ENCODE results near the gene C1QC.
"Not testable (repeated sequence)": the region's sequence is repeated elsewhere in the genome, so short reads cannot be mapped to it uniquely, and the experiment has no call there.

Gene C1QC

GRCh38 chr1:22661880-22662279, 18.4 kb downstream of the C1QC start:
- no peak for DNase-seq (ENCODE audit: low read depth, low spot score)
- Histone ChIP-seq H3K36me3 (ENCODE audit: insufficient read depth, low read length) (no peaks in the 10 kb centered on the region), H3K4me3 (no peak overlapping the region), H3K9ac (ENCODE audit: insufficient read length) (no peak overlapping the region), H3K27ac (no peak overlapping the region), H3K9me3 (ENCODE audit: low read depth, low read length) (no peaks in the 10 kb centered on the region)
- no peak for TF ChIP-seq FOXP2 (optimal IDR thresholded peaks at IDR 0.05; ENCODE audit: control extremely low read depth, extremely low read length, insufficient read depth)
- no peak for TF ChIP-seq POLR2AphosphoS5 (IDR thresholded peaks at IDR 0.05; ENCODE audit: borderline replicate concordance, low read depth, low read length)
- no peak for TF ChIP-seq EZH2 (IDR thresholded peaks at IDR 0.05)

GRCh38 chr1:22662318-22662717, 18.9 kb downstream of the C1QC start:
- DNase-seq (ENCODE audit: low read depth, low spot score): no peak
- TF ChIP-seq POLR2AphosphoS5 (IDR thresholded peaks at IDR 0.05; ENCODE audit: borderline replicate concordance, low read depth, low read length): no peak
- no peak for TF ChIP-seq FOXP2 (optimal IDR thresholded peaks at IDR 0.05; ENCODE audit: control extremely low read depth, extremely low read length, insufficient read depth)
- no peak for TF ChIP-seq EZH2 (IDR thresholded peaks at IDR 0.05)
- Histone ChIP-seq H3K9ac (ENCODE audit: insufficient read length) (no peak overlapping the region), H3K36me3 (ENCODE audit: insufficient read depth, low read length) (no peaks in the 10 kb centered on the region), H3K4me3 (no peak overlapping the region), H3K27ac (no peak overlapping the region), H3K9me3 (ENCODE audit: low read depth, low read length) (no peaks in the 10 kb centered on the region)

GRCh38 chr1:22662986-22663408, 19.6 kb downstream of the C1QC start:
- TF ChIP-seq FOXP2 (optimal IDR thresholded peaks at IDR 0.05; ENCODE audit: control extremely low read depth, extremely low read length, insufficient read depth): no peak
- Histone ChIP-seq H3K4me3 (no peak overlapping the region), H3K9me3 (ENCODE audit: low read depth, low read length) (no peaks in the 10 kb centered on the region), H3K27ac (no peak overlapping the region), H3K36me3 (ENCODE audit: insufficient read depth, low read length) (no peaks in the 10 kb centered on the region), H3K9ac (ENCODE audit: insufficient read length) (no peak overlapping the region)
- DNase-seq (ENCODE audit: low read depth, low spot score): no peak

GRCh38 chr1:22665752-22666151, 22.3 kb downstream of the C1QC start:
- DNase-seq (ENCODE audit: low read depth, low spot score): no peak
- H3K9me3 ChIP-seq (ENCODE audit: low read depth, low read length): no peaks in the 10 kb centered on the region
- no peaks in the 10 kb centered on the region for H3K36me3 ChIP-seq (ENCODE audit: insufficient read depth, low read length)
- TF ChIP-seq POLR2AphosphoS5 (IDR thresholded peaks at IDR 0.05; ENCODE audit: borderline replicate concordance, low read depth, low read length): no peak
- H3K27ac ChIP-seq: no peak overlapping the region
- no peak overlapping the region for H3K4me3 ChIP-seq
- no peak overlapping the region for H3K9ac ChIP-seq (ENCODE audit: insufficient read length)

- Histone ChIP-seq H3K9me3 (ENCODE audit: low read depth, low read length) (no peaks in the 10 kb centered on the region), H3K4me3 (no peak overlapping the region), H3K36me3 (ENCODE audit: insufficient read depth, low read length) (no peaks in the 10 kb centered on the region), H3K9ac (ENCODE audit: insufficient read length) (no peak overlapping the region), H3K27ac (no peak overlapping the region)
- no peak for DNase-seq (ENCODE audit: low read depth, low spot score)
- TF ChIP-seq POLR2AphosphoS5 (IDR thresholded peaks at IDR 0.05; ENCODE audit: borderline replicate concordance, low read depth, low read length): no peak
- TF ChIP-seq FOXP2 (optimal IDR thresholded peaks at IDR 0.05; ENCODE audit: control extremely low read depth, extremely low read length, insufficient read depth): no peak
These were observed 23.0 kb downstream of the C1QC start for GRCh38 chr1:22666412-22666811.

DNA sequence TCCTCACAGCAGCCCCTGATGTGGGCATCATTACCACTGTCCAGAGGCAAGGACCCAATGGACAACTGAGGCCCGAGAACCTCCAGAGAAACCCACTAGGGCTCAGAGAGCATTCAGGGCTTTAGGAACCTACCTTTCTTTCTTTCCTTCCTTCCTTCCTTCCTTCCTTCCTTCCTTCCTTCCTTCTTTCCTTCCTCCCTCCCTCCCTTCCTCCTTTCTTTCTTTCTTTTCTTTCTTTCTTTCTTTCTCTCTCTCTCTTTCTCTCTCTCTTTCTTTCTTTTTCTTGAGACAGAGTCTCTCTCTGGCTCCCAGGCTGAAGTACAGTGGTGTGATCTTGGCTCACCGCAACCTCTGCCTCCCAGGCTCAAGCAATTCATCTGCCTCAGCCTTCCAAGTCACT, 25.4 kb downstream of the C1QC start:
- H3K36me3 ChIP-seq (ENCODE audit: insufficient read depth, low read length); H3K9ac ChIP-seq (ENCODE audit: insufficient read length); H3K9me3 ChIP-seq (ENCODE audit: low read depth, low read length); DNase-seq (ENCODE audit: low read depth, low spot score); H3K27ac ChIP-seq; H3K4me3 ChIP-seq: not testable (repeated sequence)

- no peak for DNase-seq (ENCODE audit: low read depth, low spot score)
- H3K4me3 ChIP-seq: no peak overlapping the region
- H3K27ac ChIP-seq: no peak overlapping the region
- TF ChIP-seq EZH2 (IDR thresholded peaks at IDR 0.05) (no peak), POLR2AphosphoS5 (IDR thresholded peaks at IDR 0.05; ENCODE audit: borderline replicate concordance, low read depth, low read length) (no peak), FOXP2 (optimal IDR thresholded peaks at IDR 0.05; ENCODE audit: control extremely low read depth, extremely low read length, insufficient read depth) (no peak)
- no peak overlapping the region for H3K9ac ChIP-seq (ENCODE audit: insufficient read length)
- H3K9me3 ChIP-seq (ENCODE audit: low read depth, low read length): no peaks in the 10 kb centered on the region
- no peaks in the 10 kb centered on the region for H3K36me3 ChIP-seq (ENCODE audit: insufficient read depth, low read length)
These were observed 27.0 kb downstream of the C1QC start for GRCh38 chr1:22670352-22670975.

GRCh38 chr1:22671999-22672398, 28.6 kb downstream of the C1QC start:
- H3K27ac ChIP-seq: no peak overlapping the region
- no peak for DNase-seq (ENCODE audit: low read depth, low spot score)
- no peaks in the 10 kb centered on the region for H3K9me3 ChIP-seq (ENCODE audit: low read depth, low read length)
- no peak for TF ChIP-seq FOXP2 (optimal IDR thresholded peaks at IDR 0.05; ENCODE audit: control extremely low read depth, extremely low read length, insufficient read depth)
- no peak for TF ChIP-seq POLR2AphosphoS5 (IDR thresholded peaks at IDR 0.05; ENCODE audit: borderline replicate concordance, low read depth, low read length)
- TF ChIP-seq EZH2 (IDR thresholded peaks at IDR 0.05): no peak
- H3K9ac ChIP-seq (ENCODE audit: insufficient read length): no peak overlapping the region
- H3K4me3 ChIP-seq: no peak overlapping the region
- H3K36me3 ChIP-seq (ENCODE audit: insufficient read depth, low read length): no peaks in the 10 kb centered on the region

GRCh38 chr1:22673486-22674409, 30.3 kb downstream of the C1QC start:
- DNase-seq (ENCODE audit: low read depth, low spot score): peak; percentile 12
- Histone ChIP-seq H3K9me3 (ENCODE audit: low read depth, low read length) (no peaks in the 10 kb centered on the region), H3K4me3 (no peak overlapping the region), H3K9ac (ENCODE audit: insufficient read length) (no peak overlapping the region), H3K27ac (no peak overlapping the region), H3K36me3 (ENCODE audit: insufficient read depth, low read length) (no peaks in the 10 kb centered on the region)
- TF ChIP-seq EZH2 (IDR thresholded peaks at IDR 0.05) (no peak), FOXP2 (optimal IDR thresholded peaks at IDR 0.05; ENCODE audit: control extremely low read depth, extremely low read length, insufficient read depth) (no peak), POLR2AphosphoS5 (IDR thresholded peaks at IDR 0.05; ENCODE audit: borderline replicate concordance, low read depth, low read length) (no peak)

Data from SK-N-MC (cell line).